IgD-negative memory B cell (primary cell): ENCODE data around the gene NCDN. TPM values are rescaled to one million over a fixed set of nuclear protein-coding genes. Genes with fewer than 3 reads are reported as not detected.
A peak's percentile ranks its signal among the peaks of the same experiment; 100 is the strongest.

Source experiments
- H3K27ac Mint-ChIP-seq, 3 donors: one replicate each; pipeline ENCODE4 v1.8.0; 2020 to 2022; ENCODE audit warnings: mild to moderate bottlenecking in 3 of 3, mixed read lengths in 3 of 3, moderate library complexity in 1 of 3
- H3K27me3 Mint-ChIP-seq: one replicate; pipeline ENCODE4 v1.8.0; 2021; ENCODE audit warnings: mixed read lengths
- H3K36me3 Mint-ChIP-seq: one replicate; pipeline ENCODE4 v1.8.0; 2020; ENCODE audit warnings: mild to moderate bottlenecking, mixed read lengths
- H3K4me1 Mint-ChIP-seq, 3 donors: one replicate each; pipeline ENCODE4 v1.8.0; 2020 to 2022; ENCODE audit warnings: mixed read lengths in 3 of 3, mild to moderate bottlenecking in 1 of 3
- H3K4me3 Mint-ChIP-seq, 4 donors: one replicate each; pipeline ENCODE4 v1.8.0; 2020 to 2022; ENCODE audit warnings: mild to moderate bottlenecking in 4 of 4, mixed read lengths in 4 of 4, moderate library complexity in 3 of 4
- H3K9me3 Mint-ChIP-seq, 3 donors: one replicate each; pipeline ENCODE4 v1.8.0; 2020 to 2021; ENCODE audit warnings: mixed read lengths in 3 of 3, mild to moderate bottlenecking in 1 of 3
- polyA plus RNA-seq: library from polyadenylated mRNA; unstranded; fragments of 300-500 nt; fragmentation: Illumina TruSeq; gene quantifications from one replicate; pipeline ENCODE4 v1.2.3, GENCODE V29; 2021

The NCDN gene
- polyA plus RNA-seq, 1 donor from 2014 or later, result 13.3 TPM

- peak overlapping the region; percentile 94 to 98 (median 98) for H3K4me3 Mint-ChIP-seq
- no peaks in the 10 kb centered on the region for H3K36me3 Mint-ChIP-seq
- H3K9me3 Mint-ChIP-seq, result no peaks in the 10 kb centered on the region
- H3K27ac Mint-ChIP-seq, result peak overlapping the region; percentile 88 to 97 (median 96)
- no peaks in the 10 kb centered on the region for H3K27me3 Mint-ChIP-seq
- peaks cover 19 to 32% (median 20%) of the 10 kb centered on the region in 3 donors for H3K4me1 Mint-ChIP-seq
Observed at GRCh38 chr1:35558374-35559316, 1.0 kb downstream of the NCDN start.

GRCh38 chr1:35559317-35559944 lies 1.8 kb downstream of the NCDN start:
- Mint-ChIP-seq H3K27ac (peak overlapping the region in 2 of 3 donors; percentile 26 to 80), H3K27me3 (no peaks in the 10 kb centered on the region), H3K9me3 (no peaks in the 10 kb centered on the region), H3K4me1 (peaks cover 15 to 32% (median 22%) of the 10 kb centered on the region in 3 donors), H3K36me3 (no peaks in the 10 kb centered on the region), H3K4me3 (peak overlapping the region in 3 of 4 donors; percentile 31 to 56 (median 54))

GRCh38 chr1:35560256-35561225 lies 2.9 kb downstream of the NCDN start:
- peak overlapping the region in 1 of 3 donors; percentile 26 for H3K27ac Mint-ChIP-seq
- peaks cover 18 to 23% (median 22%) of the 10 kb centered on the region in 3 donors for H3K4me1 Mint-ChIP-seq
- no peaks in the 10 kb centered on the region for H3K9me3 Mint-ChIP-seq
- H3K4me3 Mint-ChIP-seq, result peak overlapping the region in 2 of 4 donors; percentile 32 to 42
- no peaks in the 10 kb centered on the region for H3K36me3 Mint-ChIP-seq
- no peaks in the 10 kb centered on the region for H3K27me3 Mint-ChIP-seq

- H3K4me3 Mint-ChIP-seq, result peak overlapping the region in 3 of 4 donors; percentile 34 to 64 (median 39)
- H3K9me3 Mint-ChIP-seq, result no peaks in the 10 kb centered on the region
Observed at GRCh38 chr1:35561297-35561971, 3.8 kb downstream of the NCDN start.

GRCh38 chr1:35561972-35562680 lies 4.5 kb downstream of the NCDN start:
- peaks cover 6 to 12% (median 11%) of the 10 kb centered on the region in 3 donors for H3K4me1 Mint-ChIP-seq

More at GRCh38 chr1:35561297-35561971, 3.8 kb downstream of the NCDN start:
- no peaks in the 10 kb centered on the region for H3K27me3 Mint-ChIP-seq
- peaks cover 10 to 14% (median 14%) of the 10 kb centered on the region in 3 donors for H3K4me1 Mint-ChIP-seq
- no peaks in the 10 kb centered on the region for H3K36me3 Mint-ChIP-seq
- H3K27ac Mint-ChIP-seq, result no peak overlapping the region

GRCh38 chr1:35563166-35563565 lies 5.6 kb downstream of the NCDN start:
- Mint-ChIP-seq H3K4me3 (no peak overlapping the region), H3K4me1 (peaks cover 6 to 12% (median 7%) of the 10 kb centered on the region in 3 donors), H3K9me3 (no peaks in the 10 kb centered on the region), H3K36me3 (no peaks in the 10 kb centered on the region), H3K27ac (peak overlapping the region in 2 of 3 donors; percentile 87 to 94), H3K27me3 (no peaks in the 10 kb centered on the region)

More at GRCh38 chr1:35561972-35562680, 4.5 kb downstream of the NCDN start:
- Mint-ChIP-seq H3K36me3 (no peaks in the 10 kb centered on the region), H3K9me3 (no peaks in the 10 kb centered on the region), H3K27me3 (no peaks in the 10 kb centered on the region), H3K27ac (peak overlapping the region in 1 of 3 donors; percentile 19), H3K4me3 (peak overlapping the region in 2 of 4 donors; percentile 34 to 65)

GRCh38 chr1:35564037-35564883 lies 6.7 kb downstream of the NCDN start:
- Mint-ChIP-seq H3K36me3 (no peaks in the 10 kb centered on the region), H3K27me3 (no peaks in the 10 kb centered on the region), H3K27ac (peak overlapping the region in 2 of 3 donors; percentile 71 to 87), H3K4me1 (peaks cover 5 to 11% (median 6%) of the 10 kb centered on the region in 3 donors), H3K4me3 (peak overlapping the region in 1 of 4 donors; percentile 71), H3K9me3 (no peaks in the 10 kb centered on the region)

- H3K27me3 Mint-ChIP-seq, result no peaks in the 10 kb centered on the region
- no peaks in the 10 kb centered on the region for H3K9me3 Mint-ChIP-seq
- H3K36me3 Mint-ChIP-seq, result no peaks in the 10 kb centered on the region
- H3K4me3 Mint-ChIP-seq, result peak overlapping the region in 1 of 4 donors; percentile 71
- peak overlapping the region in 2 of 3 donors; percentile 51 to 71 for H3K27ac Mint-ChIP-seq
- H3K4me1 Mint-ChIP-seq, result peaks cover 5 to 11% (median 6%) of the 10 kb centered on the region in 3 donors
Observed at GRCh38 chr1:35564884-35565741, 7.5 kb downstream of the NCDN start.

- Mint-ChIP-seq H3K27me3 (no peaks in the 10 kb centered on the region), H3K4me3 (no peak overlapping the region), H3K27ac (no peak overlapping the region), H3K4me1 (peaks cover 5 to 11% (median 6%) of the 10 kb centered on the region in 3 donors), H3K9me3 (no peaks in the 10 kb centered on the region), H3K36me3 (no peaks in the 10 kb centered on the region)
Observed at GRCh38 chr1:35565742-35566133, 8.1 kb downstream of the NCDN start.

GRCh38 chr1:35567947-35568558 lies 10.5 kb downstream of the NCDN start:
- peaks cover 4 to 6% (median 5%) of the 10 kb centered on the region in 3 donors for H3K4me1 Mint-ChIP-seq
- no peak overlapping the region for H3K4me3 Mint-ChIP-seq
- no peaks in the 10 kb centered on the region for H3K9me3 Mint-ChIP-seq
- peaks cover 16% of the 10 kb centered on the region for H3K27me3 Mint-ChIP-seq
- peak overlapping the region in 1 of 3 donors; percentile 10 for H3K27ac Mint-ChIP-seq
- H3K36me3 Mint-ChIP-seq, result no peaks in the 10 kb centered on the region

- no peaks in the 10 kb centered on the region for H3K9me3 Mint-ChIP-seq
- no peak overlapping the region for H3K4me3 Mint-ChIP-seq
- no peak overlapping the region for H3K27ac Mint-ChIP-seq
- H3K4me1 Mint-ChIP-seq, result peaks cover 4 to 6% (median 5%) of the 10 kb centered on the region in 3 donors
- no peaks in the 10 kb centered on the region for H3K36me3 Mint-ChIP-seq
- peaks cover 18% of the 10 kb centered on the region for H3K27me3 Mint-ChIP-seq
Observed at GRCh38 chr1:35568975-35569395, 11.4 kb downstream of the NCDN start.
